ENCODE data around the gene GXYLT1. TPM values are rescaled to one million over a fixed set of nuclear protein-coding genes. Genes with fewer than 3 reads are reported as not detected.

GXYLT1 gene
- total RNA-seq, 1 experiment from 2014 or later: 9.0 TPM

GRCh38 chr12:42187799-42188198 lies 43.1 kb upstream of the GXYLT1 start:
- ChIA-PET CTCF (no interaction called here), RAD21 (ENCODE audit: low non-redundant PET in 1 of 2, low total read pairs in 2 of 2, uncharacterized antibody in 2 of 2, unreplicated experiment in 2 of 2) (no interaction called here), POLR2A (no interaction called here)
- Histone ChIP-seq H3K9me3 (ENCODE audit: control insufficient read depth in 1 of 2, insufficient read depth in 1 of 2, low read depth in 1 of 2, low read length in 2 of 2) (no peaks in the 10 kb centered on the region), H3K4me3 (replicated peaks in 1 of 2; ENCODE audit: low read depth in 1 of 2, low read length in 2 of 2) (no peak overlapping the region), H3K36me3 (ENCODE audit: control insufficient read depth in 1 of 2, insufficient read depth in 2 of 2, low read length in 2 of 2) (no peaks in the 10 kb centered on the region), H3K79me2 (ENCODE audit: insufficient read depth, low read length) (no peaks in the 10 kb centered on the region), H4K20me1 (ENCODE audit: insufficient read depth) (no peaks in the 10 kb centered on the region), H3K9ac (ENCODE audit: low read length) (no peak overlapping the region), H2AFZ (ENCODE audit: low read depth, low read length, poor library complexity, severe bottlenecking) (no peak overlapping the region), H3K4me1 (ENCODE audit: control insufficient read depth in 1 of 2, insufficient read depth in 2 of 2, low read length in 2 of 2) (no peaks in the 10 kb centered on the region), H3K27ac (ENCODE audit: low read depth, low read length) (no peak overlapping the region), H3K9me2 (ENCODE audit: insufficient read depth) (no peaks in the 10 kb centered on the region), H3K4me2 (ENCODE audit: low read length) (no peak overlapping the region), H3K27me3 (ENCODE audit: insufficient read depth, low read length) (no peaks in the 10 kb centered on the region)
- TF ChIP-seq SP1 (IDR thresholded peaks at IDR 0.05; ENCODE audit: low read depth) (no peak), ZBTB33 (IDR thresholded peaks at IDR 0.05; ENCODE audit: extremely low read depth, insufficient replicate concordance, low read length) (no peak), ATF3 (IDR thresholded peaks at IDR 0.05) (no peak), EZH2 (IDR thresholded peaks at IDR 0.05) (no peak), JUND (IDR thresholded peaks at IDR 0.05) (no peak), POLR2A (IDR thresholded peaks at IDR 0.05; ENCODE audit: borderline replicate concordance, extremely low read depth, insufficient read depth, insufficient read length) (no peak), ELF1 (IDR thresholded peaks at IDR 0.05; ENCODE audit: borderline replicate concordance, low read depth) (no peak), FOSL1 (IDR thresholded peaks at IDR 0.05; ENCODE audit: low read depth) (no peak), ZFX (IDR thresholded peaks at IDR 0.05) (no peak), TCF7L2 (IDR thresholded peaks at IDR 0.05; ENCODE audit: borderline replicate concordance, extremely low read depth, insufficient read depth, insufficient read length) (no peak), MAX (IDR thresholded peaks at IDR 0.05) (no peak), EGR1 (IDR thresholded peaks at IDR 0.05; ENCODE audit: low read depth) (no peak), CEBPB (IDR thresholded peaks at IDR 0.05; ENCODE audit: low read depth) (no peak), RAD21 (IDR thresholded peaks at IDR 0.05; ENCODE audit: low read depth) (no peak), SRF (IDR thresholded peaks at IDR 0.05; ENCODE audit: low read depth) (no peak), EZH2phosphoT487 (IDR thresholded peaks at IDR 0.05; ENCODE audit: borderline replicate concordance) (no peak), CTCF (IDR thresholded peaks at IDR 0.05 in 2 of 3, conservative IDR thresholded peaks at IDR 0.05 in 1 of 3; ENCODE audit: borderline replicate concordance in 1 of 3, insufficient read depth in 1 of 3, low read depth in 2 of 3, low read length in 2 of 3) (no peak), CBX3 (IDR thresholded peaks at IDR 0.05; ENCODE audit: low read depth) (no peak), ZNF274 (IDR thresholded peaks at IDR 0.05; ENCODE audit: low read depth, low read length) (no peak), SIN3A (IDR thresholded peaks at IDR 0.05; ENCODE audit: low read depth) (no peak)
- DNase-seq (ENCODE audit: low read depth, low spot score) (no peak), ATAC-seq (no peak)
- no TSS peak for BruUV-seq (replicated peaks)
- intact Hi-C loops (cut with micrococcal nuclease): no loop called here

Data from HCT116 (cell line).